Erythroblast (primary cell): Measurements from ENCODE around the gene PDCD6IP.

Experiments
- DNase-seq, 2 experiments: peaks; one replicate each; lab custom pipeline; 2025; lab: John Stamatoyannopoulos, UW
- GATA1 ChIP-seq: IDR thresholded peaks from 2 replicates; pipeline ENCODE4 v1.6.1; 2011; ENCODE audit warnings: low read depth, mild to moderate bottlenecking, control low read depth, low read length, moderate library complexity
- POLR2A ChIP-seq: IDR thresholded peaks from 2 replicates; pipeline ENCODE4 v1.6.1; 2011; ENCODE audit warnings: mild to moderate bottlenecking, low read length

Gene PDCD6IP

DNA sequence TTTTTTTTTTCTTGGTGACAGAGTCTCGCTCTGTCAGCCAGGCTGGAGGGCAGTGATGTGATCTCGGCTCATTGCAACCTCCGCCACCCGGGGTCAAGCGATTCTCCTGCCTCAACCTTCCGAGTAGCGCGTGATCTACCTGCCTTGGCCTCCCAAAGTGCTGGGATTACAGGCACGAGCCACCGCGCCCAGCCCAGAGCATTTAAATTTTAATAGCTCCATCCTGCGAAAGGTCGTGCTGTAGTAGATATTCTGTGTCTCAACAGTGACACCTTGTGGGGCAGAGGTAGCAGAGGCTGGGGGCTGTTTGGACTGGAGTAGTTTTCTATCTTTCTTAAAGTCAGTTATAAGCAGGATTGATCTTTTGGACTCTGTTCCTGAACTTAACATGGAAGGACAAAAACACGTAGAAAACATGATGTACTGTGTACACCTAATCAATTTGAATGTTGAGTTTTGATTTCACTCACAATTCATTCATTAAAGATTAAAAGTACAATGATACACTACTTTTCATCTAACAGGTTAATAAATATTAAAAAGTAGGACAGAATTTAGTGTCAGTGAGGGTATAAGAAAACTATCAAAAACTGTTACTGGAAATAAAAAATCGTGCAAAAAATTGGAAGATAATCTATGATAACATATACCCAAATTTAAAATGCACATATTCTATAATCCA, 11.0 kb upstream of the PDCD6IP start:
- TF ChIP-seq POLR2A (no peak), GATA1 (no peak)
- peak; percentile 73 to 83 for DNase-seq

GRCh38 chr3:33789183-33789954, 9.1 kb upstream of the PDCD6IP start:
- TF ChIP-seq GATA1 (no peak), POLR2A (no peak)

GRCh38 chr3:33790091-33790490, 8.3 kb upstream of the PDCD6IP start:
- TF ChIP-seq GATA1 (no peak), POLR2A (no peak)
- peak in 1 of 2 experiments; percentile 18 for DNase-seq

More at GRCh38 chr3:33789183-33789954, 9.1 kb upstream of the PDCD6IP start:
- peak; percentile 11 to 38 for DNase-seq

DNA sequence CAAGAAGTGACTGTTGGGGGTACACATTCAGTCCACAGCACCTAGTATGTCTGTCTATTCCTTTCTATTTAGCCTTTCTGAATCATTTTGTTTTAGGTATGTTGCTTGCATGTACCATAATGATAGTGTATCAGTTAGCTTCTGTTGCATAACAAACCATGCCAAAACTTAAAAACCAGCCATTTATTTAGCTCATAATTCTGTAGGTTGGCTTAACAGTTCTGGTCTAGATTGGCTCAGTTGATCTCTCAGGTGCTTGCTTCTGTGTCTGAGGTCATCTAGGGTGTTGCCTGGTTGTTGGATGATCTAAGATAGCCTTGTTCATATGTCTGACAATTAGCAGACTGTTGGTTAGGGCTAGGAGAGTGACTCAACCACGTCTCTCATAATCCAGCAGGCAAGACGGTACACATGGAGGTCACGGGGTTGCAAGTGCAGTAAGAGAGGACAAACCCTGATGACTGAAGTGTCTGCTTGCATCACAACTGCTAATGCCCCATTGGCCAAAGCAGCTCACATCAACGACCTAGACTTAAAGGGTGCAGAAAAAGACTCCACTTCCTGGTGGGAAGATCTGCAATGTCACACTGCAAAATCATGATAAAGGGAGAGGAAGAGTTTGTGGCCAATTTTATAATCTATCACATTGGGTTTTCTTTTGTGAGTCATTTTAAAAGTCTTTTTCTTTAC, 6.8 kb upstream of the PDCD6IP start:
- peak; percentile 26 for TF ChIP-seq POLR2A
- TF ChIP-seq GATA1 = no peak
- DNase-seq = peak; percentile 92 to 93

DNA sequence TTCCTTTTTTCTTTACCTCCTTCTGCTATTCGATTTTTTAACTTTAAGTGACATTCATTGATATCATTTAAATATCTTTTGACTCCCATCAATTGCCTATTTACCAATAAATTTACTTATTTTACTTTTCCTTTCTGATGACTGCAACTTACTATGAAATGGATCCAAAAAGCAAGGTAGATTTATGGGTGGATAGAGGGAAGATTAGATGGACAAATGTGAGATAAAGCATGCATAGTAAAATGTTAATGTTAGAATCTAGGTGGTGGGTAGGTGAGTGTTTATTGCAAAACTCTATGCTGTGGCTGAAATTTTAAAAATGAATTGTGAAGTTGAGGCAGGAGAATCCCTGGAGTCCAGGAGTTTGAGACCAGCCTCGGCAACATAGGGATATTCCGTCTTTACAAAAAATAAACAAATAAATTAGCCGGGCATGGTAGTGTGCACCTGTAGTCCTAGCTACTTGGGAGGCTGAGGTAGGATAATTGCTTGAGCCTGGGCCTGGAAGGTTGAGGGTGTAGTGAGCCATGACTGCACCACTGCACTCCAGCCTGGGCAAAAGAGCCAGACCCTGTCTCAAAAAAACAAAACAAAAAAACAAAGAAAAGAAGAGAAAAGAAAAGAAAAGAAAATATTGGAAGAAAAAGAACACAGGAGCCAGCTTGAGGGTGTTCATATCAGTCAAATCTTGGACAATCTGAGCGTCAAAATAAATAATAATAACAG, 6.1 kb upstream of the PDCD6IP start:
- DNase-seq = no peak
- no peak for TF ChIP-seq GATA1
- TF ChIP-seq POLR2A = peak; percentile 5

DNA sequence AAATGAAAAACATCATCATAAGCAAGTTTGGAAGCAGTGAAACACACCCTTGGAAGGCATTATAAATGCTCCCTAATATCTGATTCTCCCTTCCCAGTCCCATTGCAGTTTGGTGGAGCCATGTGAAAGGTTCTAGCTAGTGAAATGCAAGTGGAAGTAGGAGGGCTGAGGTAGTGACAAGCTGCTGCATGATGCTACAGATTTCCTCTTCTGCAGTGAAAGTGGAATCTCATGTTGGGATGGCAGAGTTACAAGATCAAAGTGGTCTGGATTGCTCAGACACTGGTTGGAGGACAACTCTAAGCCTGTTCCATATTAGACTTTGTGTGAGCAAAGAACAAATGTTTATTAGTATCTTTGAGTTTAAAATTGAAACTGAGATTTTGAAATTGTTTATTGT, 3.3 kb upstream of the PDCD6IP start:
- TF ChIP-seq GATA1 = no peak
- TF ChIP-seq POLR2A = no peak

DNA sequence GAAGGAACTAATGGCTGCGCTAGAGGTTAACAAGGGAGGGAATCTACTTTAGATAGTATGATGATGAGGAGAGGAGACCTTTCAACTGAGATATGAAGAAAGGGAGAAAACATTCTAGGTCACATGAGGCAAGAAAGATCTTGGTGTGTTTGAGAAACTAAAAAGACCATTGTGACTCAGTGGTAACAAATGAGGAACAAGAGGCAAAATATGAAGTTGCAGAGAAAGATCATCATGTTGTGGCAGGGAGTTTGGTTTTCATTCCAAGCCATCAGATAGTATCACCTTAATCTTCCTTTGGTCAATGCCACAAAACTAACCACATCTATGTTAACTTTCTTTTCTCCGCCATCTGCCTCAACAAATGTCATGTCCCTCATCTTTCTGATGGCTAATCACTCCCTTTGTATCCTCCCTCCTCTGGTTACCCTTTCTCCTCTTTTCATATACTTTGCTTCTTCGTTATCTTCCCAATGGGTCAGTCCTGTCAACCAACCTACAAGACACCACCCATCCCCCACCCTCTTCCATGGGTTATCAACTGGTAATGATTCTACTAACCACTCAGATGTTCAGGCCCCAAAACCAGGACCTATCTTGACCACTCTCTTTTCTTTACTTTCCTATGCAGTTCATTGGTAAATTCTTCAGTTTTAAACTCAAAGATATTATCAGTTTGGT, 2.4 kb upstream of the PDCD6IP start:
- TF ChIP-seq GATA1 (no peak), POLR2A (no peak)
- no peak for DNase-seq

More for the DNA sequence above, 3.3 kb upstream of the PDCD6IP start:
- DNase-seq = peak in 1 of 2 experiments; percentile 11

DNA sequence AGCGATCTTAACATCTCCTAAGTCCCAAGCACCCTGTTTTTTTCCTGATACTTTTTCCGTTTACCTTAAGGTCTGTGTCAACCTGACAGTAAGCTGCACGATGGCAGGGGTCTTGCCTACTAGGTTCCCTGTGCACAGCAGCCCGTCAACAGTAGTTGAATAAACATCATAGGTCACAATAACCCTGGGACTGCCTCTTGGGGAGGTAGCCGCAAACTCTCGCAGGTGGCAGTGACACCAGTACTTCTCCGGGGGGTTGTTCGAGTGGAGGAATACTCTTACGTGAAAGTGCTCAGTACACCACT, 365 bp upstream of the PDCD6IP start:
- no peak for DNase-seq
- TF ChIP-seq POLR2A (no peak), GATA1 (no peak)

- no peak for DNase-seq
These were observed 747 bp downstream of the PDCD6IP start for GRCh38 chr3:33799202-33799551.

DNA sequence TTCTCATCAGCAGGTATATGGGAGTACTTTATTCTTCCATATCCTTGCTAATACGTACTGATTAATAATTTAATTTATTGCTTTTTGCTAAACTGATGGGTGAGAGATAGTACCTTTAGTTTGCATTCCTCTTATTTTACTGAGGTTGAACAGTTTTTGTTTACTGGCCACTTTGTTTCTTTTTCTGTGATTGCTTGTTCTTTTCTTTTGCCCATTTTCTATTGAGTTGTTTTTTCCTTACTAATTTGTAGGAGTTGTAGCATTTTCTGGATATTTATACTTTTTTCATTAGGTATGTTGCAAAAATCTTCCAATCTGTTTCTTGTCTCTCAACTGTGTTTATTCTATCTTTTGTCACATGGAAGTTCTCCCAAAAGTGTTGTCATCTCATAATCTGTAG, 4.8 kb downstream of the PDCD6IP start:
- no peak for DNase-seq
- TF ChIP-seq POLR2A (no peak), GATA1 (no peak)

More at GRCh38 chr3:33799202-33799551, 747 bp downstream of the PDCD6IP start:
- TF ChIP-seq GATA1 (no peak), POLR2A (no peak)

GRCh38 chr3:33803894-33804526, 5.6 kb downstream of the PDCD6IP start:
- TF ChIP-seq GATA1 (no peak), POLR2A (no peak)
- DNase-seq = peak; percentile 11 to 21

DNA sequence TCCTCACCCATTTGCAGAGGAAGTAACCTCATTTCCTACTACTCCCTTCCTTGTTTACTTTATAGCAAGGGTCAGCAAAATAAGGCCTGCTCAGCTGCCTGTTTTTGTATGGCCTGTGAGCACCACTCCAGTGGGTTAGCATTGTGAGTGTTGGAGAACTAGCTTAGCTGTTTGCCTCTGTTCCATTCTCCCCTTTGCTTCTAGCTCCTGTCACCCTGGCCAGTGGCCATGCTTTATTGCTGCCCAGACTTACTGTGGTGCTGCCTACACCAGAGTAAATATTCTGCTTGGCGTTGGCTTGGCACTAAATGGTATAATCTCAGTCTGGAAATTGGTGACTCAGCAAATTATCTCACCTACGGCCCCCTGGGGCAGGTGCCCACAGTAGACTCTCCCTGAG, 8.8 kb downstream of the PDCD6IP start:
- no peak for TF ChIP-seq GATA1
- no peak for TF ChIP-seq POLR2A
- no peak for DNase-seq

GRCh38 chr3:33808559-33808958, 10.1 kb downstream of the PDCD6IP start:
- no peak for TF ChIP-seq POLR2A
- TF ChIP-seq GATA1 = no peak

More at GRCh38 chr3:33808559-33808958, 10.1 kb downstream of the PDCD6IP start:
- DNase-seq = no peak
